GF-D8 (cell line): Measurements from ENCODE around the gene ADAMTS17.
A peak's percentile ranks its signal among the peaks of the same experiment; 100 is the strongest.

Experiments used
- DNase-seq: peaks from one replicate; lab custom pipeline; 2025; lab: John Stamatoyannopoulos, UW

Gene ADAMTS17, protein sequence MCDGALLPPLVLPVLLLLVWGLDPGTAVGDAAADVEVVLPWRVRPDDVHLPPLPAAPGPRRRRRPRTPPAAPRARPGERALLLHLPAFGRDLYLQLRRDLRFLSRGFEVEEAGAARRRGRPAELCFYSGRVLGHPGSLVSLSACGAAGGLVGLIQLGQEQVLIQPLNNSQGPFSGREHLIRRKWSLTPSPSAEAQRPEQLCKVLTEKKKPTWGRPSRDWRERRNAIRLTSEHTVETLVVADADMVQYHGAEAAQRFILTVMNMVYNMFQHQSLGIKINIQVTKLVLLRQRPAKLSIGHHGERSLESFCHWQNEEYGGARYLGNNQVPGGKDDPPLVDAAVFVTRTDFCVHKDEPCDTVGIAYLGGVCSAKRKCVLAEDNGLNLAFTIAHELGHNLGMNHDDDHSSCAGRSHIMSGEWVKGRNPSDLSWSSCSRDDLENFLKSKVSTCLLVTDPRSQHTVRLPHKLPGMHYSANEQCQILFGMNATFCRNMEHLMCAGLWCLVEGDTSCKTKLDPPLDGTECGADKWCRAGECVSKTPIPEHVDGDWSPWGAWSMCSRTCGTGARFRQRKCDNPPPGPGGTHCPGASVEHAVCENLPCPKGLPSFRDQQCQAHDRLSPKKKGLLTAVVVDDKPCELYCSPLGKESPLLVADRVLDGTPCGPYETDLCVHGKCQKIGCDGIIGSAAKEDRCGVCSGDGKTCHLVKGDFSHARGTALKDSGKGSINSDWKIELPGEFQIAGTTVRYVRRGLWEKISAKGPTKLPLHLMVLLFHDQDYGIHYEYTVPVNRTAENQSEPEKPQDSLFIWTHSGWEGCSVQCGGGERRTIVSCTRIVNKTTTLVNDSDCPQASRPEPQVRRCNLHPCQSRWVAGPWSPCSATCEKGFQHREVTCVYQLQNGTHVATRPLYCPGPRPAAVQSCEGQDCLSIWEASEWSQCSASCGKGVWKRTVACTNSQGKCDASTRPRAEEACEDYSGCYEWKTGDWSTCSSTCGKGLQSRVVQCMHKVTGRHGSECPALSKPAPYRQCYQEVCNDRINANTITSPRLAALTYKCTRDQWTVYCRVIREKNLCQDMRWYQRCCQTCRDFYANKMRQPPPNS

GRCh38 chr15:100341750-100342560, at the start of gene ADAMTS17:
Gene ADAMTS17 (minus strand): TSS chr15:100341975. CDS start chr15:100341899, 76 bp downstream.
- peak; percentile 16 for DNase-seq

- DNase-seq: no peak
Observed at GRCh38 chr15:100385300-100386050, 43.7 kb upstream of the ADAMTS17 start.

DNA sequence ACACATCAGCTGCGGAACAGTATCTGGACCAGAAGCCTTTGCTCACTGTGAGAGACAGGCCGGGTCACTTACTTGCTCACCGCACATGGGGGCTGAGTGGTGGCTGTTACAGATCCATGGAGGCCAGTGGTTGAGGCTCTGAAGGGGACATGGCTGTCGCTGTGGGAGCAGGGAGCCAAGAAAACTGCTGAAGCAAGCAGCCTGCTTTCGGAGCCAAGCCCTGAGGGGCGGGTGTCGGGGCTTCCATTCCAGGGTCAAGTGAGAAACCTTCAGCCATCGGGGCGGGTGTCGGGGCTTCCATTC, 42.3 kb upstream of the ADAMTS17 start:
- no peak for DNase-seq

- DNase-seq: peak; percentile 7
Observed at GRCh38 chr15:100383302-100384107, 41.7 kb upstream of the ADAMTS17 start.

GRCh38 chr15:100373942-100374341, 32.2 kb upstream of the ADAMTS17 start:
- no peak for DNase-seq

DNA sequence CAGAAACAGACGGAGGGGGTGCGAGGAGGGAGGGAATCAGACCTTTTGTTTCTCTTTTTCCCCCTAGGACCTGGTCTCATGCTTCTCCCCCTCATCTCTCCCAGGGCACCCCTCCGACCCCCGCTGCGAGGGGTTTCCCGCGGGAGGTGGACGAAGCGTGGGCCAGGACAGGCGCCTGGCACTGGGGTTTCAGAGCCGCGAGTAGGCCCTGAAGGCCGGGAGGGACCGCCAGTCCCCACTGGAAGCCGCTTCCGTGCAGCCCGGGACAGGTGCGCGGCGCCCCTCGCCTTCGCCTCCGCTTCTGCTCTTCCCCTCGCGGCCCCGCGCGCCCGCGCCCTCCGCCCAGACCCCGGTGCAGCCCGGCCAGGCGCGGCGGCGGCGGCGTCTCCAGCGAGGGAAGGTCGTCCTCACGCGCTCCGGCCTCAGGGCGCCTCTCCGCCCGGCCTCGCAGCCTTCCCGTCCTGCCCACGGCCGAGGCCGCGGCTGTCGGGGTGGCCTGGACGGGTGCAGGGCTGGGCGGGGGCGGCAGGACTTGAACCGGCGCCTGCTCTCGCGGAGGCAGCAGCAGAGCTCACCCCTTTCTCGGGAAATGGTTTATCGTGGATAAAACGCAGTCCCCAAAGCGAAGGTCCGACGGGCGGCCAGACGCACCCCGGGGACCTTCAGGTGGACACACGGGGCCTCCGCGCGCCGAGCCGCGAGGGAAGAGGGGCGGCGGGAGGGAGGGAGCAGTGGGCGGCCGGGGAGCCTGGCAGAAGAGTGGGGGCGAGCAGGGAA, 31.5 kb upstream of the ADAMTS17 start:
- DNase-seq: no peak

- DNase-seq: no peak
Observed at GRCh38 chr15:100372739-100373119, 31.0 kb upstream of the ADAMTS17 start.

- no peak for DNase-seq
Observed at GRCh38 chr15:100355342-100355741, 13.6 kb upstream of the ADAMTS17 start.

DNA sequence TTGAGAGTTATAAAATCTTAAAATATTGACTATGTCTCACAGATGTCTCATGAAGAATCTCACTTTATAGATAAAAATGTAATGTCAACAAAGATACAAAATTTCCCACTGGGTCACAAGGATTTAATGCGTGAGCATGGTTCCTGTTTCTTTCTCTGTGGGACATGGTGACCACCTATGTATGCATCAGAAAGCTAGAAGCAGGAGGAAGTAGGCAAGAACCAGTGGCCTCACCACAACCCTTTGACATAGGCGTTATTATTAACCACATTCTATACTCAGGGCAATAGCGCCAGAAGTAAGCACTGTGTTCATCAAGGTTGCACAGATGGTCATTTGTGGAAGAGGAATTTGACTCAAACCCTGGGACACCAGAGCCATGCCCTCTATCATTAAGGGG, 11.7 kb upstream of the ADAMTS17 start:
- peak; percentile 11 for DNase-seq

DNA sequence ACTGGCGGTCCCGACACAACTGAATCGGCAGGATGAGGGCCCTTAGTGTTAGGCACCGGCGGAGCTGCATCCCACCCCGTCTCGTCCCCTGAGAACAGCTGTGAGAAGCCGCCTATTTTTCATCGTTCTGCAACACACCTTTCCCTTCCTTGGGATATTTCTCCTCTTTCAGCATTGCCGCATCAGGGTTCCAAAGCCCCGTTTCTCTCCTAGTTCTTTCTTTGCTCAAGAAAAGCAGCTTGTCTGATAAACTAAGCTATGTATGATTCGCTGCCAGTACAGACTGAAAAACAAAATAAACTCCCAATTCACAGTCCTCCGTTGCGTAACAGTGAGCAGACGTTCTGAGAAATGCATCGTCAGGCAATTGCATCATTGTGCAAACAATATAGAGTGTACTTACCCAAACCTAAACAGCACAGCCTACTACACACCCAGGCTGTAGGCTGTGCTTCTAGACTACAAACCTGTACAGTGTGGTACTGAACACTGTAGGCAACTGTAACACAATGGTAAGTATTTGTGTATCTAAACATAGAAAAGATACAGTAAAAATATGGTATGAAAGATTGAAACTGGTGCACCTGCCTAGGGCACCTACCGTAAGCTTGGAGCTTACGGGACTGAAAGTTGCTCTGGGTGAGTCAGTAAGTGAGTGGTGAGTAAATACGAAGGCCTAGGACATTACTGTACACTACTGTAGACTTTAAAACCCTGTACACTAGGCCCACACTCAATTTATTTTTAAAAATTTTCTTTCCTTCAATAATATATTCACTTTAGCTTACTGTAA, 8.9 kb upstream of the ADAMTS17 start:
- DNase-seq: peak; percentile 24

DNA sequence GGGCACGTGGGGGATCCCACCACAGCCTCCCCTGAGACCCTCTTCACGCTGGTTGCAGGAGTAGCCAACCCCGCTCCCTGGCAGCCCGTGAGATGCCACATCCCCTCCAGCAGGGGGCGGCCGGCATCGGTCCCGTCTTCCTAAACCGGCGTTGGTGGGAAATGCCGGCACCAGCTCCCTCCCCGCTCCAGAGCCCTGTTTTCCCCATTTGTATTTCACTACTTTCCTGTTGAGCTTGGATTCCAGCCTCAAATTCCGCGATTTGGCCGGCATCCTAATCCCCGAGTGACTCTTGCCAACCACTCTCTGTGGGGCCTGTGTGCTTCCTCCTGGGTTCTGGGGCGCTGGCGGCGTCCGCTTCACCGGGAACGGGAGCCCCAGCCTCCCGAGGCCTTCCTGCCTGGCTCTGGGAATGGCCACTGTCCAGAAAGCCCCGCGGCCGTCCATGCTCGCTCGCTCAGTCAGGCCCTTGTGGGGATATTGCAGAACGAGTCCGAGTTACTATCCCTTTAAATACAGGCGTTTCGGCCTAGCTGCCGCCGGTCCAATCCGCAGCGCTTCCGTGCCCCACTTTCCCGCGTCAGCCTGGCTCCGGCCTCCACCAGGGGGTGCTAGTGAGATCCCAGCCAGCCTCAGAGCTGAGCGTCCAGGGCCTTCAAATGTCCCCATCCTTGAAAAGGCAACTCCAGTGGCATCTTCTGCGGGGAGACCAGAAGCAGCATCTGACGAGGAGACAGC, 8.1 kb upstream of the ADAMTS17 start:
- DNase-seq: peak; percentile 19

- no peak for DNase-seq
Observed at GRCh38 chr15:100349321-100349695, 7.5 kb upstream of the ADAMTS17 start.

GRCh38 chr15:100348578-100348977, 6.8 kb upstream of the ADAMTS17 start:
- DNase-seq: no peak

DNA sequence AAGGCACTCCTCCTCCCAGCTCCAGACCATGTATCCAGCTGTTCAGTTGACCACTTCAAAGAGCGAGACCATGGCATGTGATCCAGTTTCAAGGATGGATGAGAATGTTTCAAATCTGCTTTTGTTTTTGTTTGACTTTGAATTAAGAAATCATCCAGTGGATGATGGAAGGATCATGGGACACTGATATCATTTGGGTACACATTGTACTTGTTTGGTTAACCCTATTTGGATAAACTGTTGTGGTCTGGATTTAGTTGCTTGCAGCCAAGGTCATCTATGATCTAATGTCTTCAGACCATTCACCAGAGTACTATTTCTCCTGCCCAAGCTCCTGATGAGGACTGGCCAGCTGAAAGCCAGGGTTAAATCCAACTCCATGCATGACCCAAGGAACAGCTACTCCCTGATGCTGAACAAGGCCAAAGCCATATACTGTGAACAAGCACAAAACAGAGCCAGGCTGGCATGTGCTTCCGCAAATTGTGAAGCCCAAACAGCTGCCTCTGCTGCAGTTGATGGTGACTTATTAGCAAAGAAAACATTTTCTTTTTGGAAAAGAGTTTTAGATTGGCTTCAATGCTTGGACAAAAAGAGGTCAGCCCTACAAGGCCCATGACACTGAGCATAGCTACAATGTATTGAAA, 5.2 kb upstream of the ADAMTS17 start:
- no peak for DNase-seq

- DNase-seq: no peak
Observed at GRCh38 chr15:100345438-100345837, 3.7 kb upstream of the ADAMTS17 start.

DNA sequence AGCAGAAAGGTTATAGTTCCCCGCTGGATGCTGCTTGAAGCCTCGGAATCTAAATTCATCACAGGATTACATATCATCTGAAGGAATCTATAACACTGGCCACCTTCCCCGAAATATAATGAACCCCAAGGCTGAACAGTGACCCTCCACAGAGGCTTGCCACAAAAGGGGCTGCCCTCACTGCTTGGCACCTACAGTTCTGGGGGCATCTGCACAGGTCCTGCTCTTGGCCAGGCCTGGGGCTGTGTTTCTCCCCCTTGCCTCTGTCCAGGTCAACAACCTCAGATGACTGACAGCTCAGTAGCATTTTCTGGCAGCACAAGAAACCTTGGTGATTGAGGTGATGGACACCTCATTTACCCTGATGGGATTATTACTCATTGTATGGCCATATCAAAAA, 1.5 kb upstream of the ADAMTS17 start:
- DNase-seq: no peak

DNA sequence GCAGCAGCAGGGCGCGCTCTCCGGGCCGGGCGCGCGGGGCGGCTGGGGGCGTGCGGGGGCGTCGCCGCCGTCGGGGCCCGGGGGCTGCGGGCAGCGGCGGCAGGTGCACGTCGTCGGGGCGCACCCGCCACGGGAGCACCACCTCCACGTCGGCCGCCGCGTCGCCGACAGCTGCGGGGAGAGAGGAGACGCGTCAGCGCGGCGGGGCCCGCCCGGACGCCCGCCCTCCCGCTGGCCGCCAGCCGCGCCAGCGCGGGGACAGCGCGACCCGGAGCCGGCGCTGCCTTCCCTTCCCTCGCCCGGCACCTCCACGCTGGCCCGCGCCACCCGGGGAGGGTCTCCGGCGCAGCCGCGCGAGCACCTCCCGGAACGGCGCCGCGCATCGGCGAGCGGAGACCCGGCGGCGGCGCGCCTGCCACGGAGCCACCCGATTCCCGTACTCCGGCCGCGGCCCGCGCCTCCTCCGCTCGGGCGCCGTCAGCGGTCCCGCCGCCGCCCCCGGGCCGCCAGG, 481 bp downstream of the ADAMTS17 start:
- no peak for DNase-seq
